Loucy (cell line): ENCODE results near the gene MYH7.
"Not testable (repeated sequence)": the region's sequence is repeated elsewhere in the genome, so short reads cannot be mapped to it uniquely, and the experiment has no call there.

Experiments used
- H2AFZ ChIP-seq: fragments of 200-600 bp; sonication (generic); 2 replicates; pipeline ENCODE4 v1.6.0; 2016; ENCODE audit warnings: antibody characterized with exemption, mild to moderate bottlenecking, low read length, moderate library complexity
- H3F3A ChIP-seq: fragments of 200-600 bp; 2 replicates; pipeline ENCODE4 v1.6.0; 2016; ENCODE audit warnings: antibody characterized with exemption, low read depth, mild to moderate bottlenecking
- H3K27me3 ChIP-seq: fragments of 200-600 bp; sonication (generic); 2 replicates; pipeline ENCODE4 v1.6.1; 2014; ENCODE audit warnings: low read length, mild to moderate bottlenecking; ENCODE audit not compliant: insufficient read depth, poor library complexity, severe bottlenecking
- H3K36me3 ChIP-seq: fragments of 200-600 bp; sonication (generic); 2 replicates; pipeline ENCODE4 v1.6.1; 2016; ENCODE audit warnings: low read length; ENCODE audit not compliant: insufficient read depth
- H3K4me1 ChIP-seq: fragments of 200-600 bp; sonication (generic); 2 replicates; pipeline ENCODE4 v1.5.1; 2014; ENCODE audit warnings: low read length, mild to moderate bottlenecking; ENCODE audit not compliant: insufficient read depth, poor library complexity, severe bottlenecking
- H3K4me2 ChIP-seq: fragments of 200-600 bp; sonication (generic); 2 replicates; pipeline ENCODE4 v1.6.0; 2014; ENCODE audit warnings: antibody characterized with exemption, low read length, low read depth, mild to moderate bottlenecking; ENCODE audit not compliant: poor library complexity, severe bottlenecking
- H3K4me3 ChIP-seq: fragments of 200-600 bp; sonication (generic); 2 replicates; pipeline ENCODE4 v1.5.1; 2014; ENCODE audit warnings: low read length, mild to moderate bottlenecking, mixed read lengths; ENCODE audit not compliant: poor library complexity, severe bottlenecking
- H3K79me2 ChIP-seq: fragments of 200-600 bp; sonication (generic); 2 replicates; pipeline ENCODE4 v1.6.1; 2014; ENCODE audit warnings: low read length; ENCODE audit not compliant: insufficient read depth
- H3K9ac ChIP-seq: fragments of 200-600 bp; sonication (generic); 2 replicates; pipeline ENCODE4 v1.6.0; 2014; ENCODE audit warnings: mild to moderate bottlenecking, low read depth, low read length, moderate library complexity; ENCODE audit not compliant: poor library complexity, severe bottlenecking
- H3K9me2 ChIP-seq: fragments of 200-600 bp; sonication (generic); replicated peaks from 2 replicates; pipeline ENCODE4 v1.6.1; 2016; ENCODE audit warnings: low read depth, low read length, mixed read lengths
- H3K9me3 ChIP-seq: fragments of 200-600 bp; sonication (generic); 2 replicates; pipeline ENCODE4 v1.6.1; 2014; ENCODE audit warnings: mild to moderate bottlenecking, antibody characterized with exemption, low read length, low read depth; ENCODE audit not compliant: insufficient read depth
- H4K20me1 ChIP-seq: fragments of 200-600 bp; sonication (generic); 2 replicates; pipeline ENCODE4 v1.6.0; 2014; ENCODE audit warnings: antibody characterized with exemption, low read length, mild to moderate bottlenecking; ENCODE audit not compliant: insufficient read depth, poor library complexity, severe bottlenecking
- EZH2phosphoT487 ChIP-seq: fragments of 200-600 bp; IDR thresholded peaks from 2 replicates; pipeline ENCODE4 v1.6.1; 2018; ENCODE audit warnings: antibody characterized with exemption, mild to moderate bottlenecking, moderate library complexity, borderline replicate concordance
- TF ChIP-seq, protein P1 (sequence below): fragments of 200-600 bp; sonication (generic); conservative IDR thresholded peaks from 2 replicates; pipeline ENCODE4 v1.5.1; 2014; ENCODE audit warnings: mild to moderate bottlenecking, antibody characterized with exemption, low read length

Gene MYH7

GRCh38 chr14:23396781-23397407 lies 38.6 kb downstream of the MYH7 start:
- Histone ChIP-seq H3K4me2 (no peak overlapping the region), H3K4me1 (no peaks in the 10 kb centered on the region), H4K20me1 (no peaks in the 10 kb centered on the region), H3K36me3 (no peaks in the 10 kb centered on the region), H3K27me3 (no peaks in the 10 kb centered on the region), H3K4me3 (no peak overlapping the region), H3K9me2 (no peaks in the 10 kb centered on the region), H2AFZ (no peak overlapping the region), H3K79me2 (no peaks in the 10 kb centered on the region), H3K9me3 (no peaks in the 10 kb centered on the region), H3F3A (no peaks in the 10 kb centered on the region), H3K9ac (no peak overlapping the region)
- TF ChIP-seq, protein P1, sequence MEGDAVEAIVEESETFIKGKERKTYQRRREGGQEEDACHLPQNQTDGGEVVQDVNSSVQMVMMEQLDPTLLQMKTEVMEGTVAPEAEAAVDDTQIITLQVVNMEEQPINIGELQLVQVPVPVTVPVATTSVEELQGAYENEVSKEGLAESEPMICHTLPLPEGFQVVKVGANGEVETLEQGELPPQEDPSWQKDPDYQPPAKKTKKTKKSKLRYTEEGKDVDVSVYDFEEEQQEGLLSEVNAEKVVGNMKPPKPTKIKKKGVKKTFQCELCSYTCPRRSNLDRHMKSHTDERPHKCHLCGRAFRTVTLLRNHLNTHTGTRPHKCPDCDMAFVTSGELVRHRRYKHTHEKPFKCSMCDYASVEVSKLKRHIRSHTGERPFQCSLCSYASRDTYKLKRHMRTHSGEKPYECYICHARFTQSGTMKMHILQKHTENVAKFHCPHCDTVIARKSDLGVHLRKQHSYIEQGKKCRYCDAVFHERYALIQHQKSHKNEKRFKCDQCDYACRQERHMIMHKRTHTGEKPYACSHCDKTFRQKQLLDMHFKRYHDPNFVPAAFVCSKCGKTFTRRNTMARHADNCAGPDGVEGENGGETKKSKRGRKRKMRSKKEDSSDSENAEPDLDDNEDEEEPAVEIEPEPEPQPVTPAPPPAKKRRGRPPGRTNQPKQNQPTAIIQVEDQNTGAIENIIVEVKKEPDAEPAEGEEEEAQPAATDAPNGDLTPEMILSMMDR = no peak
- no peak for TF ChIP-seq EZH2phosphoT487

GRCh38 chr14:23396126-23396525 lies 39.3 kb downstream of the MYH7 start:
- no peaks in the 10 kb centered on the region for H3K9me2 ChIP-seq
- no peaks in the 10 kb centered on the region for H4K20me1 ChIP-seq
- H3K27me3 ChIP-seq = no peaks in the 10 kb centered on the region
- no peak overlapping the region for H2AFZ ChIP-seq
- H3K36me3 ChIP-seq = no peaks in the 10 kb centered on the region
- no peaks in the 10 kb centered on the region for H3K4me1 ChIP-seq
- H3K9me3 ChIP-seq = no peaks in the 10 kb centered on the region
- no peak overlapping the region for H3K9ac ChIP-seq
- no peaks in the 10 kb centered on the region for H3F3A ChIP-seq
- H3K79me2 ChIP-seq = no peaks in the 10 kb centered on the region
- TF ChIP-seq, protein P1 = no peak
- TF ChIP-seq EZH2phosphoT487 = no peak
- H3K4me2 ChIP-seq = no peak overlapping the region
- no peak overlapping the region for H3K4me3 ChIP-seq

DNA sequence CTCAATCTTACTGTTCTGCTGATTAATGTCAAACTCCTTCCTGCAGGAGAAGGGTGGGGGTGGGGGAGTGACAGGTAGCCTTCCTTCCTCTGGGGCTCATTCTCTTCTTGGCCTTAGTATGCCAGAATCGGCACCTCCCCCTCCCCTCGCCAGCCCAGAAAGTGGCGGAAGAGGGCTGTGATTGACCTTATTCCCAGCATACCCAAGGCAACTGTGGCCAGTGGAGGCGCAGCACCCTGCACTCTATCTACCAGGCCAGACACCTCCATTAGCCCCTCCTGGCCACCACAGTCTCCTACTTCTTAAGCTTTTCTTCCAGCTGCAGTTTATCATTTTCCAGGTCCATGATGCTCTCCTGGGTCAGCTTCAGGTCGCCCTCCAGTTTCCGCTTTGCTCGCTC lies 42.8 kb downstream of the MYH7 start:
- H3K4me1 ChIP-seq = no peaks in the 10 kb centered on the region
- no peaks in the 10 kb centered on the region for H3F3A ChIP-seq
- H3K9ac ChIP-seq = no peak overlapping the region
- TF ChIP-seq, protein P1 = no peak
- no peak for TF ChIP-seq EZH2phosphoT487
- H3K9me2 ChIP-seq = no peaks in the 10 kb centered on the region
- no peaks in the 10 kb centered on the region for H4K20me1 ChIP-seq
- no peak overlapping the region for H3K4me3 ChIP-seq
- H3K27me3 ChIP-seq = no peaks in the 10 kb centered on the region
- no peaks in the 10 kb centered on the region for H3K9me3 ChIP-seq
- no peak overlapping the region for H3K4me2 ChIP-seq
- H3K79me2 ChIP-seq = no peaks in the 10 kb centered on the region
- H2AFZ ChIP-seq = no peak overlapping the region
- no peaks in the 10 kb centered on the region for H3K36me3 ChIP-seq

GRCh38 chr14:23389871-23390270 lies 45.6 kb downstream of the MYH7 start:
- not testable (repeated sequence) for H4K20me1 ChIP-seq, H3K27me3 ChIP-seq, H3K4me2 ChIP-seq, H3K36me3 ChIP-seq, H3K9me2 ChIP-seq, H3K79me2 ChIP-seq, H3F3A ChIP-seq, H3K4me1 ChIP-seq, H2AFZ ChIP-seq, H3K9me3 ChIP-seq, H3K4me3 ChIP-seq, H3K9ac ChIP-seq
